Activated CD4-positive, alpha-beta T cell treated with anti-CD3 and anti-CD28 coated beads, Interleukin-2, amount 10 ng/mL, durations not matched to agents 24 days and 14 days (primary cell): ENCODE measurements around the gene MYL1. TPM values are rescaled to one million over a fixed set of nuclear protein-coding genes. Genes with fewer than 3 reads are reported as not detected.

Experiments
- DNase-seq: peaks from one replicate; pipeline ENCODE4 v3.0.0; 2022
- H3K27ac Mint-ChIP-seq: one replicate; pipeline ENCODE4 v1.8.0; 2022; ENCODE audit warnings: mild to moderate bottlenecking, mixed read lengths
- H3K27me3 Mint-ChIP-seq: one replicate; pipeline ENCODE4 v1.8.0; 2022; ENCODE audit warnings: mixed read lengths
- H3K36me3 Mint-ChIP-seq: one replicate; pipeline ENCODE4 v1.8.0; 2022; ENCODE audit warnings: low read depth, mild to moderate bottlenecking, mixed read lengths
- H3K4me1 Mint-ChIP-seq: one replicate; pipeline ENCODE4 v1.8.0; 2021; ENCODE audit warnings: mixed read lengths
- H3K4me3 Mint-ChIP-seq: one replicate; pipeline ENCODE4 v1.8.0; 2022; ENCODE audit warnings: mild to moderate bottlenecking, moderate library complexity, mixed read lengths
- H3K9me3 Mint-ChIP-seq: one replicate; pipeline ENCODE4 v1.8.0; 2021; ENCODE audit warnings: mixed read lengths
- intact Hi-C: fragments of 100-400 bp; cut with micrococcal nuclease; formaldehyde crosslinking; loops from one replicate; pipeline ENCODE4 v1.15.1; 2023
- total RNA-seq: library from RNA; stranded (reverse); gene quantifications from 2 replicates; pipeline ENCODE4 v1.2.3, GENCODE V29; 2022

Gene MYL1
- total RNA-seq, 1 donor from 2014 or later = not detected

GRCh38 chr2:210250622-210251021 is 64.4 kb downstream of the MYL1 start:
- no peaks in the 10 kb centered on the region for H3K36me3 Mint-ChIP-seq
- H3K4me3 Mint-ChIP-seq = no peak overlapping the region
- no peak overlapping the region for H3K27ac Mint-ChIP-seq
- H3K27me3 Mint-ChIP-seq = no peaks in the 10 kb centered on the region
- H3K9me3 Mint-ChIP-seq = no peaks in the 10 kb centered on the region
- H3K4me1 Mint-ChIP-seq = no peaks in the 10 kb centered on the region
- intact Hi-C loops = no loop called here
- DNase-seq = no peak

Other genes starting within 250 kb of the MYL1 start
- gene KANSL1L, start 143.8 kb downstream of the MYL1 start, total RNA-seq = 4.6 and 5.0 TPM in 2 replicates
- not detected in 2 replicates for gene ACADL, start 89.7 kb downstream of the MYL1 start, total RNA-seq
- 32.3 and 34.2 TPM in 2 replicates for gene LANCL1, start 161.6 kb upstream of the MYL1 start, total RNA-seq
- gene CPS1, start 241.4 kb upstream of the MYL1 start, total RNA-seq = 0.75 and 0.88 TPM in 2 replicates